ENCODE measurements around the gene RCC1. TPM values are rescaled to one million over a fixed set of nuclear protein-coding genes. Genes with fewer than 3 reads are reported as not detected.
A peak's percentile ranks its signal among the peaks of the same experiment; 100 is the strongest.

RCC1 gene
- total RNA-seq, 1 experiment from 2014 or later, result 103 TPM

GRCh38 chr1:28510970-28511440, 5.2 kb downstream of the RCC1 start (continued):
- TF ChIP-seq HMGXB4 (CRISPR knock-in tag; IDR thresholded peaks at IDR 0.05) (no peak), NFE2L1 (CRISPR knock-in tag; IDR thresholded peaks at IDR 0.05) (no peak), TCF7 (CRISPR knock-in tag; IDR thresholded peaks at IDR 0.05; ENCODE audit: low read depth) (no peak), ESRRA (CRISPR knock-in tag; IDR thresholded peaks at IDR 0.05; ENCODE audit: borderline replicate concordance) (no peak), EMX1 (CRISPR knock-in tag; IDR thresholded peaks at IDR 0.05) (peak; percentile 97), NFYB (CRISPR knock-in tag; conservative IDR thresholded peaks at IDR 0.05; ENCODE audit: low read depth) (no peak), GRHL2 (CRISPR knock-in tag; IDR thresholded peaks at IDR 0.05; ENCODE audit: insufficient replicate concordance, severe bottlenecking) (no peak), HMGA2 (CRISPR knock-in tag; IDR thresholded peaks at IDR 0.05) (no peak), ZNF263 (CRISPR knock-in tag; IDR thresholded peaks at IDR 0.05; ENCODE audit: low read depth) (no peak), OVOL2 (CRISPR knock-in tag; IDR thresholded peaks at IDR 0.05; ENCODE audit: borderline replicate concordance) (no peak), KAT7 (CRISPR knock-in tag; IDR thresholded peaks at IDR 0.05; ENCODE audit: borderline replicate concordance) (0 out of 2 replicates have a peak, but pooled peaks have one; percentile 12), CTCF (IDR thresholded peaks at IDR 0.05) (no peak), ZNF396 (CRISPR knock-in tag; IDR thresholded peaks at IDR 0.05; ENCODE audit: borderline replicate concordance) (no peak; the same call in 1 of the 2 replicates), NR3C1 (CRISPR knock-in tag; conservative IDR thresholded peaks at IDR 0.05; ENCODE audit: low read depth) (no peak), ELF4 (CRISPR knock-in tag; IDR thresholded peaks at IDR 0.05; ENCODE audit: low read depth) (no peak), ZBTB21 (CRISPR knock-in tag; IDR thresholded peaks at IDR 0.05; ENCODE audit: borderline replicate concordance) (no peak), ETV6 (CRISPR knock-in tag; IDR thresholded peaks at IDR 0.05) (no peak), JUN (CRISPR knock-in tag; IDR thresholded peaks at IDR 0.05) (no peak), ZNF138 (CRISPR knock-in tag; conservative IDR thresholded peaks at IDR 0.05) (no peak)
- TF ChIP-seq, protein P1, sequence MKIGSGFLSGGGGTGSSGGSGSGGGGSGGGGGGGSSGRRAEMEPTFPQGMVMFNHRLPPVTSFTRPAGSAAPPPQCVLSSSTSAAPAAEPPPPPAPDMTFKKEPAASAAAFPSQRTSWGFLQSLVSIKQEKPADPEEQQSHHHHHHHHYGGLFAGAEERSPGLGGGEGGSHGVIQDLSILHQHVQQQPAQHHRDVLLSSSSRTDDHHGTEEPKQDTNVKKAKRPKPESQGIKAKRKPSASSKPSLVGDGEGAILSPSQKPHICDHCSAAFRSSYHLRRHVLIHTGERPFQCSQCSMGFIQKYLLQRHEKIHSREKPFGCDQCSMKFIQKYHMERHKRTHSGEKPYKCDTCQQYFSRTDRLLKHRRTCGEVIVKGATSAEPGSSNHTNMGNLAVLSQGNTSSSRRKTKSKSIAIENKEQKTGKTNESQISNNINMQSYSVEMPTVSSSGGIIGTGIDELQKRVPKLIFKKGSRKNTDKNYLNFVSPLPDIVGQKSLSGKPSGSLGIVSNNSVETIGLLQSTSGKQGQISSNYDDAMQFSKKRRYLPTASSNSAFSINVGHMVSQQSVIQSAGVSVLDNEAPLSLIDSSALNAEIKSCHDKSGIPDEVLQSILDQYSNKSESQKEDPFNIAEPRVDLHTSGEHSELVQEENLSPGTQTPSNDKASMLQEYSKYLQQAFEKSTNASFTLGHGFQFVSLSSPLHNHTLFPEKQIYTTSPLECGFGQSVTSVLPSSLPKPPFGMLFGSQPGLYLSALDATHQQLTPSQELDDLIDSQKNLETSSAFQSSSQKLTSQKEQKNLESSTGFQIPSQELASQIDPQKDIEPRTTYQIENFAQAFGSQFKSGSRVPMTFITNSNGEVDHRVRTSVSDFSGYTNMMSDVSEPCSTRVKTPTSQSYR (CRISPR knock-in tag; IDR thresholded peaks at IDR 0.05), result no peak
- TF ChIP-seq, protein P2, sequence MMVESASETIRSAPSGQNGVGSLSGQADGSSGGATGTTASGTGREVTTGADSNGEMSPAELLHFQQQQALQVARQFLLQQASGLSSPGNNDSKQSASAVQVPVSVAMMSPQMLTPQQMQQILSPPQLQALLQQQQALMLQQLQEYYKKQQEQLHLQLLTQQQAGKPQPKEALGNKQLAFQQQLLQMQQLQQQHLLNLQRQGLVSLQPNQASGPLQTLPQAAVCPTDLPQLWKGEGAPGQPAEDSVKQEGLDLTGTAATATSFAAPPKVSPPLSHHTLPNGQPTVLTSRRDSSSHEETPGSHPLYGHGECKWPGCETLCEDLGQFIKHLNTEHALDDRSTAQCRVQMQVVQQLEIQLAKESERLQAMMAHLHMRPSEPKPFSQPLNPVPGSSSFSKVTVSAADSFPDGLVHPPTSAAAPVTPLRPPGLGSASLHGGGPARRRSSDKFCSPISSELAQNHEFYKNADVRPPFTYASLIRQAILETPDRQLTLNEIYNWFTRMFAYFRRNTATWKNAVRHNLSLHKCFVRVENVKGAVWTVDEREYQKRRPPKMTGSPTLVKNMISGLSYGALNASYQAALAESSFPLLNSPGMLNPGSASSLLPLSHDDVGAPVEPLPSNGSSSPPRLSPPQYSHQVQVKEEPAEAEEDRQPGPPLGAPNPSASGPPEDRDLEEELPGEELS (CRISPR knock-in tag; IDR thresholded peaks at IDR 0.05), result no peak
- TF ChIP-seq, protein P3, sequence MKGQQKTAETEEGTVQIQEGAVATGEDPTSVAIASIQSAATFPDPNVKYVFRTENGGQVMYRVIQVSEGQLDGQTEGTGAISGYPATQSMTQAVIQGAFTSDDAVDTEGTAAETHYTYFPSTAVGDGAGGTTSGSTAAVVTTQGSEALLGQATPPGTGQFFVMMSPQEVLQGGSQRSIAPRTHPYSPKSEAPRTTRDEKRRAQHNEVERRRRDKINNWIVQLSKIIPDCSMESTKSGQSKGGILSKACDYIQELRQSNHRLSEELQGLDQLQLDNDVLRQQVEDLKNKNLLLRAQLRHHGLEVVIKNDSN (CRISPR knock-in tag; IDR thresholded peaks at IDR 0.05), result no peak
- TF ChIP-seq, protein P4, sequence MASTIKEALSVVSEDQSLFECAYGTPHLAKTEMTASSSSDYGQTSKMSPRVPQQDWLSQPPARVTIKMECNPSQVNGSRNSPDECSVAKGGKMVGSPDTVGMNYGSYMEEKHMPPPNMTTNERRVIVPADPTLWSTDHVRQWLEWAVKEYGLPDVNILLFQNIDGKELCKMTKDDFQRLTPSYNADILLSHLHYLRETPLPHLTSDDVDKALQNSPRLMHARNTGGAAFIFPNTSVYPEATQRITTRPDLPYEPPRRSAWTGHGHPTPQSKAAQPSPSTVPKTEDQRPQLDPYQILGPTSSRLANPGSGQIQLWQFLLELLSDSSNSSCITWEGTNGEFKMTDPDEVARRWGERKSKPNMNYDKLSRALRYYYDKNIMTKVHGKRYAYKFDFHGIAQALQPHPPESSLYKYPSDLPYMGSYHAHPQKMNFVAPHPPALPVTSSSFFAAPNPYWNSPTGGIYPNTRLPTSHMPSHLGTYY (CRISPR knock-in tag; IDR thresholded peaks at IDR 0.05), result peak; percentile 98
- TF ChIP-seq, protein P5, sequence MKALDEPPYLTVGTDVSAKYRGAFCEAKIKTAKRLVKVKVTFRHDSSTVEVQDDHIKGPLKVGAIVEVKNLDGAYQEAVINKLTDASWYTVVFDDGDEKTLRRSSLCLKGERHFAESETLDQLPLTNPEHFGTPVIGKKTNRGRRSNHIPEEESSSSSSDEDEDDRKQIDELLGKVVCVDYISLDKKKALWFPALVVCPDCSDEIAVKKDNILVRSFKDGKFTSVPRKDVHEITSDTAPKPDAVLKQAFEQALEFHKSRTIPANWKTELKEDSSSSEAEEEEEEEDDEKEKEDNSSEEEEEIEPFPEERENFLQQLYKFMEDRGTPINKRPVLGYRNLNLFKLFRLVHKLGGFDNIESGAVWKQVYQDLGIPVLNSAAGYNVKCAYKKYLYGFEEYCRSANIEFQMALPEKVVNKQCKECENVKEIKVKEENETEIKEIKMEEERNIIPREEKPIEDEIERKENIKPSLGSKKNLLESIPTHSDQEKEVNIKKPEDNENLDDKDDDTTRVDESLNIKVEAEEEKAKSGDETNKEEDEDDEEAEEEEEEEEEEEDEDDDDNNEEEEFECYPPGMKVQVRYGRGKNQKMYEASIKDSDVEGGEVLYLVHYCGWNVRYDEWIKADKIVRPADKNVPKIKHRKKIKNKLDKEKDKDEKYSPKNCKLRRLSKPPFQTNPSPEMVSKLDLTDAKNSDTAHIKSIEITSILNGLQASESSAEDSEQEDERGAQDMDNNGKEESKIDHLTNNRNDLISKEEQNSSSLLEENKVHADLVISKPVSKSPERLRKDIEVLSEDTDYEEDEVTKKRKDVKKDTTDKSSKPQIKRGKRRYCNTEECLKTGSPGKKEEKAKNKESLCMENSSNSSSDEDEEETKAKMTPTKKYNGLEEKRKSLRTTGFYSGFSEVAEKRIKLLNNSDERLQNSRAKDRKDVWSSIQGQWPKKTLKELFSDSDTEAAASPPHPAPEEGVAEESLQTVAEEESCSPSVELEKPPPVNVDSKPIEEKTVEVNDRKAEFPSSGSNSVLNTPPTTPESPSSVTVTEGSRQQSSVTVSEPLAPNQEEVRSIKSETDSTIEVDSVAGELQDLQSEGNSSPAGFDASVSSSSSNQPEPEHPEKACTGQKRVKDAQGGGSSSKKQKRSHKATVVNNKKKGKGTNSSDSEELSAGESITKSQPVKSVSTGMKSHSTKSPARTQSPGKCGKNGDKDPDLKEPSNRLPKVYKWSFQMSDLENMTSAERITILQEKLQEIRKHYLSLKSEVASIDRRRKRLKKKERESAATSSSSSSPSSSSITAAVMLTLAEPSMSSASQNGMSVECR (CRISPR knock-in tag; IDR thresholded peaks at IDR 0.05; ENCODE audit: borderline replicate concordance), result peak; percentile 60; the same call in 1 of the 2 replicates
- TF ChIP-seq, protein P6, sequence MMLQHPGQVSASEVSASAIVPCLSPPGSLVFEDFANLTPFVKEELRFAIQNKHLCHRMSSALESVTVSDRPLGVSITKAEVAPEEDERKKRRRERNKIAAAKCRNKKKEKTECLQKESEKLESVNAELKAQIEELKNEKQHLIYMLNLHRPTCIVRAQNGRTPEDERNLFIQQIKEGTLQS (CRISPR knock-in tag; conservative IDR thresholded peaks at IDR 0.05), result no peak; the same call in 1 of the 2 replicates
